SIG-M5 (cell line): ENCODE measurements around the gene NTN3.
"Not testable (repeated sequence)": the region's sequence is repeated elsewhere in the genome, so short reads cannot be mapped to it uniquely, and the experiment has no call there.

Experiments
- DNase-seq: peaks from one replicate; lab custom pipeline; 2025; lab: John Stamatoyannopoulos, UW

Gene NTN3

DNA sequence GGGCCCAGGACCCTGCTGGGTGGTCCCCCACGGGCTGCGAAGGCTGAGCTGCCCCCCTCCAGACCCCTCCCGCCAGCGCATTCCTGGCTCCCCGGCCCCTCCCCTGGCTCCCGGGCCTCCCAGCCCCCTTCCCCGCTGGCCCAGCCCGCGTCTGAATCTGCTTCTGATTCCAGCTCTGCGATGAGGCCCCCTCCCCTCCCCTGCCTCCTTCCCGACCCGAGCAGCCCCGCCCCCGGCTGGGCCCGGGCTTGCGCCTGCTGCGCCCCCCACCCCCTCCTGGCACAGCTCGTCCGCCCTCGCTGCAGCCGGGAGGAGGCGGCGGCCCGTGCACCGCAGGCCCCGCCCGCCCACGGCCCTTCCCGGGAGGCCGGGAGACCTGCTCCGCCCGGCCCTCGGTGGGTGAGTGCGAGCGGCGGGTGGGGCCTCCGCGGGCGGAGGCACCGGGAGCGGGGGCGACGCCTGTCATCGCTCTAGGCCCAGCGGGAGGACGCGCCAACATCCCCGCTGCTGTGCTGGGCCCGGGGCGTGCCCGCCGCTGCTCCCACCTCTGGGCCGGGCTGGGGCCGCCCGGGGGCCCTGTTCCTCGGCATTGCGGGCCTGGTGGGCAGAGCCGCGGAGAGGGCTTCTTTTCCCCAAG is at the start of gene NTN3:
TSS of gene NTN3 (plus strand) at position 282 of the 637 bp plus-strand sequence. CDS start 405 bp downstream, outside the sequence.
- no peak for DNase-seq

- no peak for DNase-seq
These were observed 48.8 kb upstream of the NTN3 start for GRCh38 chr16:2422123-2422867.

GRCh38 chr16:2424061-2425007 is 46.8 kb upstream of the NTN3 start:
- no peak for DNase-seq

DNA sequence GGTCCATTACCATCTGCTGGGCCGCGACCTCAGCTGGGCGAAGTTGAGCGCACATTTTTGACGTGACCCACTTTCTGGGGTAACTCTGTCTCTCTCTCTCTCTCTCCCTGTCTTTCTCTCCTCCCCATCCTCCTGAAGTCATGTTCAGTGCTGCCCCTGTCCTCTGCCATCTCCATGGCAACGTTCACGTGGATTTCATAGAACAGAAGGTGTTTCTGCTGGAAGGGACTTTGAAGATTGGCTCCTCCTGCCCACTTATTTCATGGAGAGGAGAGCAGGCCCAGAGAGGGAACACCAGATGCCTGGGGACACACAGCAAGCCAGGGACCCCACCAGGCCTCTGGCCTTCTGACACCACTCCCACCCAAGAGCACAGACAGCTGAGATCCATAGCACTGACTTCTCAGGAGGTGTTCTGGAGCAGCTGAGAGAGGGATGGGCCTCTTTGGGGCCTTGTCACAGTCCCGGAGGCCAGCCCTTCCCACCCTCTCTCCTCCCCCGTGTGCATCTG is 46.0 kb upstream of the NTN3 start:
- no peak for DNase-seq

- DNase-seq = no peak
These were observed 45.2 kb upstream of the NTN3 start for GRCh38 chr16:2425825-2426430.

- no peak for DNase-seq
These were observed 44.1 kb upstream of the NTN3 start for GRCh38 chr16:2426941-2427361.

DNA sequence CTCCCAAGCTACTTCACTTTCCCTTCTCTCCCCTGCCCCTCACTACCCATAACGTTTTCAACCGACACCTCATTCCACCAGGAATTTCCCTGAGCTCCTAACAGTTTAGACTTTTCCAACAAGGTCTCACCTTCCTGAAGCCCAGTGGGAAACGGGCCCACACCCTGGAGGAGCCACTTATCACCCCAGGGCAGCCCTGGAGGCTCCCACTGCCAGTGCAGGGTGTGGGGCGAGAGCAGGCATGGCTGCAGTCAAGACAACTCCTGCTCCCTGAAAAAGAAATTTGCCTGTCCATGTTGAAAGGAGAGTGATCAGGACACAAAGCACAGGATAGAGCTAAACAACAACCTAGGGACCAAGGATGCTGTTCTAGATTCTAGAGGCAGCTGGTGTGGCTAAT is 43.6 kb upstream of the NTN3 start:
- DNase-seq = no peak

DNA sequence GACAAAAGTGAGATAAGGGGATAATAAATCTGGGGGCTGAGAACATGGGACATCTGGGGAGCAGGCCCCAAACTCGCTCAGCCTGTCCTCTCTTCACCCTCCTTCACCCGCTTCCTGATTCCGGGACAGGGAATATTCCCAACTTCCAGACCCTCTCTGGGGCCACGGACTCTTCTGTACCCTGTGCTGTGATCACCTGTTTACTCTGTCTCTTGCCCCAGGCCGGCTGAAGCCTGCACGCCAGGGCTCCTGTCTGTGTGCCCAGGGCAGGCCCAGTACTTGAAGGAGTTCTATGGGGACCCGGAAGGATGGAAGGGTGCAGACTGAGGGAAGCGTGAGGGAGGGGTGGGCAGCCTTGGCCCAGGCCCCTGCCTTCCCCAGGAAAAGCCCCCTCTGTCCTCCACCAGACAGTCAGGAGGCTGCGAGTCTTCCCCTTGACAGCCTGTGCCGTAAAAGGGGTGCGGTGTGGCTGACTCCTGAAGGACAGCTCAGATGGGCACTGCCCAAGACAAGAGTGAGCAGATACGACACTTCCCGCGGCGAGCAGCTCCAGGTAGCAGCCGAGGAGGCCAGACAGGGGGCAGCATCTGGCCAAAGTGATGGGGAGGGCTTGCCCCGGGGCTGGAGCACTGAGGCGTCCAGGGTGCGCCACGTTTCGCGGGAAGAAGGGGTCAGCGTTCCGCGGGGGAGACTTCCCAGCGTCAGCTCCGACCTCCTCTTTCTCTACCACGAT is 42.9 kb upstream of the NTN3 start:
- DNase-seq = no peak

DNA sequence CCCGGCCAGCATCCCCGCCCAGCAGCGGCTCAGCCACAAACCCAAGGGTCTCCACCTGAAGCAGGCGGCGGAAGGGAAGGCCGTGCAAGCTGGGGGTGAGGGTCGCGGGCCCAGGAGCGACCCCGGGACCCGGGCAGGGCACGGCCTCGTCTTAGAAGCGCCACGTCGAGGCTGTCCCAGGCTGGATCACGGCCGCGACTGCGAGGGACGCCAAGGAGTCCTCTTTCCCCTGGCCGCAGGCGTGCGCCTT is 42.4 kb upstream of the NTN3 start:
- DNase-seq = no peak

DNA sequence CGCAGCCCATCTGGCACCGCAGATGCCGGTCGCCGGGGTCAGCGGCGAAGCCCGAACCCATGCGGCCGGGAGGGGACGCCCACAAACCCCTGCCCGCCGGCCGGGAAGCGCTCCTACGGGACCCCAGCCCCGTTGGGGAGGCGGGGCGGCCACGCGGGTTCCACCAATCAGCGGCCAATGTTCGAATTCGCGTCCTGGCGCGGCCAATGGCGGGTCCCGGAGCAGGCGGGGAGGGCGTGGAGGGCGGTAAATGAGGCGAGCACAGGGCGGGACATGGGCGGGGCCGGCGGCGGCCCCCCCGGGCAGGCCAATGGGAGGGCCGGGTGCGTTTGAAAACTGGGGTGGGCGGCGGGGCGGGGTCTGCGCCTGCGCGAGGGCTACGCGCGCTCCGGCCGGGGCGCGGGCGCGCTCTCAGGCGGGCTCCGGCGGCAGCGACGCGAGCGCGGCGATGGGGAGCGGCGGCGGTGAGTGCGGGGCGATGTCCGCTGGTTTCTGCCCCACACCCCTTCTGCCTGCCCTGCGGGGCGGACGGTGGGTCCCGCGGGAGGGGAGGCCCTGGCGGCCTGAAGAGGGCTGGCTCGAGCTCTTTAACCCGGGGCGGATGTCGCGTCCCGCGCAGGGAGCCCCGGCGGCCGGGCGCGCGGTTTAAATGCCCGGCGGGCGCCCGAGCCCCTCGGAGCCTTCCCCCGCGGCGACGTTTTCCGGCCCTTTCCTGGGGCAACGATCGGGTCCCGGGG is 41.9 kb upstream of the NTN3 start, which contains the start of gene CCNF:
TSS of gene CCNF (plus strand) at position 414 of the 737 bp plus-strand sequence. CDS start at position 449, 35 bp downstream.
- no peak for DNase-seq

DNA sequence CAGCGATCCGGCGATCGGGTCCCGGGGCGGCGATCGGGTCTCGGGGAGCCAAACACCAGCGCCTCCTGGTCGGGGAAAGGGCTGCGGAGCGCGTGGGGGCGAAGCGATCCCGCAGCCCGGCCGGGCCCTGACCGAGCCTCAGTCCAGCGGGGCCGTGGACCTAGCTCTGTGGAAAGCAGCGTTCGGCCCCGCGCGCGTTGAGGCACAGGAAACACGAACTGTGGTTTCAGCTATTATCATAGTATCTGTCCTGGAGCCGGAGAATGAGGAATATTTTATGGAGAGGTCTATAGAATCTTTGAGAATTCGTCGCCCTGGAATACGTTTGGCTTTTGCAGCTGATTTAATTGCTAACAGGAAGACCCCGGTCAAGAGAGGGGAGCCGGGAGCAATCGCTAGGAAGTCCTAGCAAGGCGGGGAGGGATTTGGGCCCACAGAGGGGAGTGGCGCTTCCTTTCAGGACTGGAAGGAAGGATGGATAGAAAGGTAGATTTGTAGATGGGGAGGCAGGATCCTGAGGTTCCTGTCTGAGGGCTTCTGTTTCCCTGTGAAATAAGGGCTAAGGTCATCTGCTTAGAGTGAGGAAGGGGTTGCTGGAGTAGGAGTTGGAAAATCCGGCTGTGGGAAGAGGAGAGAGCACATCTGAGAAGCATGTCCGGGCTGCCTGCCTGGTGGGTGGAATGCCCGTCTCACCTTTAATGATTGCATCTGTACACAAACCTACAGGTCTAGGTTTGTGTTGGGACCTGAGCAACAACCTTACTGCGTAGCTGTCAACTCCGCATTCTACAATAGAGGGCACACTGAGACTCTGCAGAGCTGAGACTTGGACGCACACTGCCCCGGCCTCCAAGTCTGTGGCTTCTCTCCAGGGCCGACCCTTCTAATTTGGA is 41.1 kb upstream of the NTN3 start:
- no peak for DNase-seq

- no peak for DNase-seq
These were observed 38.8 kb upstream of the NTN3 start for GRCh38 chr16:2432286-2432685.

- DNase-seq = no peak
These were observed 38.1 kb upstream of the NTN3 start for GRCh38 chr16:2432801-2433505.

DNA sequence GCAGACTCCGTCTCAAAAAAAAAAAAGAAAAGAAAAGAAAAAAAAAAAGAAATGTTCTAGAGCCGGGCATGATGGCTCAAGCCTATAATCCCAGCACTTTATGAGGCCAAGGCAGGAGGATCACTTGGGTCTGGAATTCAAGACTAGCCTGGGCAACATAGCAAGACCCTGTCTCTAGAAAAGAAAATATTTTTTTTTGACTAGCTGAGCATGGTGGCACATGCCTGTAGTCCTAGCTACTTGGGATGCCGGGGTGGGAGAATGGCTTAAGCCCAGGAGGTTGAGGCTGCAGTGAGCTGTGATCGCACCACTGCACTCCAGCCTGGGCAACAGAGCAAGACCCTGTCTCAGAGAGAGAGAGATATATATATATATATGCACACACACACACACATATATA is 35.9 kb upstream of the NTN3 start:
- DNase-seq = not testable (repeated sequence)

DNA sequence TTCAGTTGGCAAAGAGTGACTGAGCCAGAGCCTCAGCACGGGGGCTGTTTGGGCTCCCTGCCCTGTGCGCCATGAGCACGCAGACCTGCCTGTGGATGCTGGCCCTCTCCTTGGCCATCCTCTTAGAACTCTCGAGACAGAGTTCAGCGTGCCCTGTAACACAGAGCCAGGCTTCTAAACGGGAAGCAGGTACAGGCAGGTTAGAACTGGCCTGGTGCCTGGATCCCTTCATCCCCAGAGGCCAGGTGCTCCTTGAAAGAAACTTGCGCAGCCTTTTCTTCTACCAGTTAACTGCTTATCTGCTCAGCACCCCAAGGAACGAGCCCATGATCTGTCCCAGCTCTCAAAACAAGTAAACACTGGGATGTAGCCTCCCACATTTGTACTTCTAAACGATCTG is 35.0 kb upstream of the NTN3 start:
- no peak for DNase-seq

DNA sequence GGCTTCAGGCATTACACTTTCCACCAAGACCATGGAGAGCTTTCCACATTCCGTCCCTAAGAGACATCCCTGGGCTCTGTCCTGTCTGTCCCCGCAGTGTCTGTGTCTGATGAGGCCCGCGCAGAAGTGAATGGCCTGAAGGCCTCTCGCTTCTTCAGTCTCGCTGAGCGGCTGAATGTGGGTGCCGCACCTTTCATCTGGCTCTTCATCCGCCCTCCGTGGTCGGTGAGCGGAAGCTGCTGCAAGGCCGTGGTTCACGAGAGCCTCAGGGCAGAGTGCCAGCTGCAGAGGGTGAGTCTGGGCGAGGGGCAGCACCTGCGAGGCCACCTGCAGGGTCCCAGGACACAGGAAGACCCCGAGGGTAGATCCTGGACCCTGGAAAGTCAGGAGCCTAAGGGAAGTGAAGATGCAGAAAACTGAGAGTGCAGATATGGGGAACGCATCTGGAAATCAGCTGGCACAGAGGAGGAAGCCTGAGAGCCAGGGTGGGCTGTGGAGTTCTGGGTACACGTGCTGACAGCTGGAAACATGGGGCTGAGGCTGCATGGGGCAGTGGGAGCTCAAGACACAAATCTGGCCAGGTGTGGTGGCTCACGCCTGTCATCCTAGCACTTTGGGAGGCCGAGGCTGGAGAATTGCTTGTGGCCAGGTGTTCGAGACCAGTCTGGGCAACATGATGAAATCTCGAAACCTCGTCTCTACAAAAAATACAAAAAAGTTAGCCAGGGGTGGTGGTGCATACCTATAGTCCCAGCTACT is 33.9 kb upstream of the NTN3 start:
- DNase-seq = no peak

DNA sequence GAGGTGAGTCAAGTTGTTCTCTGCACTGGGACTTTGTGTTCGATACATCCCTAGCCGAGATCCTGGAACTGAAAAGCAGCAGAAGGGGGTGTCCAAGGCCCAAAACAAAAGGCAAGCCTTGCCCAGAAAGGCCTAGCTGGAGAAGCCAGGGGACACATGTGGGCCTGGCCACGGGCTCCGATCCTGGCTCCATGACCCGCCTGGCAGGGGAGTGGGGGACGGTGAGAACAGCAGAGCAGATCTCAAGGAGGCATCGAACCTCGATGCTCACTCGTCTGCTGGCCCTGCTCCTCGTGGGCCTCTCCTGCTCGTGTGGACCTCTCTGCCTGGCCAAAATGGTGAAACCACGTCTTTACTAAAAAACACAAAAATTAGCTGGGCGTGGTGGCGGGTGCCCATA is 33.0 kb upstream of the NTN3 start:
- no peak for DNase-seq

- DNase-seq = no peak
These were observed 31.5 kb upstream of the NTN3 start for GRCh38 chr16:2439598-2439997.
